ENCODE measurements around the gene ATP2A2. TPM values are rescaled to one million over a fixed set of nuclear protein-coding genes. Genes with fewer than 3 reads are reported as not detected.
A peak's percentile ranks its signal among the peaks of the same experiment; 100 is the strongest.

The ATP2A2 gene
- 13.3 and 20.4 TPM in 2 replicates for total RNA-seq (2014; rRNA removed; shearing (Covaris generic); ENCODE audit: low replicate concordance)

DNA sequence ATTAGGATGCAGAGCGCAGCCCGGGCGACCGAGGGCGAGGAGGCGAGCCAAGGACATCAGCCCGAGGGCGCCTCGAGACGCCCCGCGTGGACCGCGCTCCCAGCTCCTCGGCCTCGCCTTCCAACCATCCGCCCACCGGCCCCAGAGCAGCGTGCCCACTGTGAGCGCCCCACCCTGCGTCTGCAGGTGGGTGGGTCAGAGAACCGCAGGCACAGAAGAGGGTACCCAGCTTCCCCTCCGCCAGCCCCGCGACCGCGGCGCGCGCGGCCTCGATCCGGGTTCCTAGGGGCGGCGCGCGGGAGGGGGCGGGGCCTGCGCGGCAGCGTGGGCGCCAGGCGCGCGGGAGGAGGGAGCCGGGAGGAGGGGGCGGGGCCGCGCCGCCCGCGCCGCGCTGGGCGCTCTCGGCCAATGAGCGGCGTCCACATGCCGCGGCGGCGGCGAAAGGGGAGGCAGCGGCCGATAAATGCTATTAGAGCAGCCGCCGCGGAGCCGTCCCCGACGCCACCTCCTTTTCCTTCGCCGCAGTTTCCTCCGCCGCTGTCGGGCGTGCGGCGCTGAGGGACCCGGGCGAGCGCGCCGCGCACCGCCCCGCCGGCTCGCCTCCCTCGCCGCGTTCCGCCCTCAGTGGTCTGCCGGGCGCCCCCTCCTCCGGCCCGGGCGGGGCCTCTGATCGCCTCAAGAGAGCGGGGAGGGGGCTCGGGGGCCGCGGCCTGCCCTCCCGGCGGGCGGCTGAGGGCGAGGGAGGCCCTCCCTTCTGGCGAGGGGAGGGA is at the start of gene ATP2A2:
TSS of gene ATP2A2 (plus strand) at position 469 of the 770 bp plus-strand sequence. CDS start 543 bp downstream, outside the sequence.
- DNase-seq, result peak; percentile 90
- H3K27me3 ChIP-seq, result no peaks in the 10 kb centered on the region
- H3K4me3 ChIP-seq, result peak within 1 kb of the TSS; percentile 89
- no peaks in the 10 kb centered on the region for H3K9me3 ChIP-seq
- peaks cover 39% of the 10 kb centered on the region for H3K36me3 ChIP-seq

DNA sequence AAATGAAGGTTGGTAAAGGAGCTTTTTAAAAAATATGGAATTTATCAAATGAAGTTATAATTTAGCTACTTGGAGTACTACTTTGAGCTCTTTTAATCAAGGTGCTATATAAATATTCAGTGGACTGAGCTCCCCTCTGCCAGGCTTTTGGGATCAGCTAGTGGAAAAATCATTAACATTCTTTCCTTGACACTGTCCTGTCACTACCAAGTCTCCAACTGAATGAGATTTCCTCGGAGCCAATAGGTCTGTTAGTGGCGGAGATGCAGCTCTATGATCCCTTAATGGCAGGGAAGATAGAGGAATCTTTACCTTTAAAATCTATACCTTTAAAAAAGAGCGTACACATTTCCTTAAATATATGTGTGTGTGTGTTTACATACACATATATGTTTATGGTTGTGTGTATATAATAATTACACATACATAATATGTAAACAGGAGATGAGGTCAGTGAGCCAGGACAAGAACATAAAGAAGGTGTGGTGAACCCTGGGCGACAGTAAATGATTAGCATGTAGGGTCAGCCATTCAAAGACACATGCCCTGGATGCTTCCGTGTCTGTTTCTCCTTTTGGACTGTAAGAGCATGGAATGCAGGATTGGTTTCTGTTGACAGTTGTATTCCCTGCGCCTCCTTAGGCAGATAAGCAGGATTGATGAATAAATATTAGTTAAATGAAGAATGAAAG is 47.7 kb upstream of the ATP2A2 start:
- Histone ChIP-seq H3K27me3 (no peaks in the 10 kb centered on the region), H3K36me3 (0 out of 2 replicates have a peak, but pooled peaks cover 2% of the 10 kb centered on the region)
- no peak for DNase-seq

DNA sequence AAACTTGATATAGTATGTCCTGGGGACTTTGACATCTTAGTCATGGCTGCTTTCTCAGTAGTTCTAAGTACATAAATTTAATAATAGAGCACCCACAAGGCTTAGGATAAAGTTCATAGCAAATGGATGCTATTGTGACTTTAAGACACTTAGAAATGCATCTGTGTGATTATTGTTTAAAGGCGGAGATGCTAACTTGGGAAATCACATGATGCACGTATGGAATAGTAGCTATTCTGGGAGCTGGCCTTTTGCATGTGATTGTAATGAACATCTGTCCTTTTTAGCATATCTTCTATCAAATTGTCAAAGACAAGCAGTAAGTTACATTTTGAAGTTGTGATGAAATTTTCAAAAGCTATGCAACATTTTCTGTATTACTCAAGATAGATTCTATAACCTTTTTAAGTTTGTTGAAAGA is 46.7 kb upstream of the ATP2A2 start:
- DNase-seq, result no peak

More for the DNA sequence above, 47.7 kb upstream of the ATP2A2 start:
- no peak overlapping the region for H3K4me3 ChIP-seq
- no peaks in the 10 kb centered on the region for H3K9me3 ChIP-seq

DNA sequence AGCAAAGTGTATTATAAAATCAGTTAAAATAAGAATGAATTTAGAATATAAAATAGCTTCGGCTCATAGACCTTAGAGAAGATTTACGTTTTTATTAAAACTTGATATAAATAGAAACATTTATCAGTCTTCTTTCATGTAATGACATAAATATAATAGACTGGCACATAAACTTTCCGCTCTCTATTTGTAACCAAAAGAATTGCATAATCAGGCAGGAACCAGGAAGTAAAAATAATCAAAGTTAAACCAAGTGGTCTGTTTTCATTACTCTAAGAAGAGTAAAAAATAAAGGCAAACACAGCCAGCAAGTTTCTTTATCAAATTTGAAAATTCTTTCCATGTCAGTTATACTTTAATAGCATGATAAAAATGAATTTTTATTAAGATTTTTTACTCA is 46.3 kb upstream of the ATP2A2 start:
- Histone ChIP-seq H3K36me3 (no peaks in the 10 kb centered on the region), H3K9me3 (no peaks in the 10 kb centered on the region), H3K27me3 (no peaks in the 10 kb centered on the region), H3K4me3 (no peak overlapping the region)
- DNase-seq, result no peak

More for the DNA sequence above, 46.7 kb upstream of the ATP2A2 start:
- Histone ChIP-seq H3K36me3 (0 out of 2 replicates have a peak, but pooled peaks cover 2% of the 10 kb centered on the region), H3K9me3 (no peaks in the 10 kb centered on the region), H3K4me3 (no peak overlapping the region), H3K27me3 (no peaks in the 10 kb centered on the region)

DNA sequence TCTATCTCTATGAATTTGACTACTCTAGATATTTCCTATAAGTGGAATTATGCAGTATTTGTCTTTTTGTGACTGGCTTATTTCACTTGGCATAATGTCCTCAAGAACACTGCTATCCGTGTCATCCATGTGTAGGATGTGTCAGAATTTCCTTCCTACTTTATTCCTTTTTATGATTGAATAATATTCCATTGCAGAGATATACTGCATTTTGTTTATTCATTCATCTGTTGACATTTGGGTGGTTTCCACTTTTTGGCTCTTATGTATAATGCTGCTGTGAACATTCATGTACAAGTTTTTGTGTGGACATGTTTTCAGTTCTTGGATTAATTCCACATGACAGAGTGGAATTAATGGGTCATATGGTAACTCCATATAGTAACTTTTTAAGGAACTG is 45.7 kb upstream of the ATP2A2 start:
- no peaks in the 10 kb centered on the region for H3K36me3 ChIP-seq
- H3K27me3 ChIP-seq, result no peaks in the 10 kb centered on the region
- DNase-seq, result no peak
- H3K4me3 ChIP-seq, result no peak overlapping the region
- no peaks in the 10 kb centered on the region for H3K9me3 ChIP-seq

DNA sequence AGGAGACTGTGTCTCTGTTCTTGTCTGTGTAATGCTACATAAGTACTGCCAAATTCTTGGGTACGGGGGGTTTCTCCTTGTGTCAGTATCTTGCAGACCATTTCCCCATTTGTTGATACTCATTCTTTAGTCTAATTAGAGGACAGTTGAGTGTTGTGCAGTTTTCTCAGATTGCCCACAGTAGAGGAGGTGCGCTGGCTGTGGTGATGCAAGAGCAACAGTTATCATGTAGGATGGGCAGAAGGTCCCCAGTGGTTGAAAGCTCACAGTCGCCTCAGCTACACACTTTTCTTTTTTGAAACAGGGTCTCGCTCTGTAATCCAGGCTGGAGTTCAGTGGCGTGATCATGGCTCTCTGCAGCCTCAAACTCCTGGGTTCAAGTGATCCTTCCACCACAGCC is 37.8 kb upstream of the ATP2A2 start:
- Histone ChIP-seq H3K36me3 (no peaks in the 10 kb centered on the region), H3K9me3 (no peaks in the 10 kb centered on the region), H3K4me3 (no peak overlapping the region), H3K27me3 (no peaks in the 10 kb centered on the region)
- no peak for DNase-seq

DNA sequence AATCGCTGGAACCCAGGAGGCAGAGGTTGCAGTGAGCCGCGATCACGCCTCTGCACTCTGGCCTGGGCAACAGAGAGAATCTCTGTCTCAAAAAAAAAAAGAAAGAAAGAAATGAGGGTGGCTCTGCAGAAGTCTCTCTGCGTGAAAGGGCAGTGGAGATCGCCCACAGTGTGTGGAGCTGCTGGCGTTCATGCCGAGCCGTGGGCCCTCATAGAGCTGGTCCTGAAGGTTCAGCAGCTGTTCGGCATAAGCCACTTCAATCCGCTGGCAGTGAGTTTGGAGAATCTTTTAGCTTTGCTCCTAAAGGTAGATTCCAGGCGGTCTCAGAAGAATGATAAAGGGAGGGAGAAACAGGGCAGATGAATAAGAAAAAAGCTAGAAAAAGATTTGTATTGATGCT is 36.7 kb upstream of the ATP2A2 start:
- no peak for DNase-seq
- Histone ChIP-seq H3K9me3 (no peaks in the 10 kb centered on the region), H3K4me3 (no peak overlapping the region), H3K36me3 (no peaks in the 10 kb centered on the region), H3K27me3 (no peaks in the 10 kb centered on the region)

DNA sequence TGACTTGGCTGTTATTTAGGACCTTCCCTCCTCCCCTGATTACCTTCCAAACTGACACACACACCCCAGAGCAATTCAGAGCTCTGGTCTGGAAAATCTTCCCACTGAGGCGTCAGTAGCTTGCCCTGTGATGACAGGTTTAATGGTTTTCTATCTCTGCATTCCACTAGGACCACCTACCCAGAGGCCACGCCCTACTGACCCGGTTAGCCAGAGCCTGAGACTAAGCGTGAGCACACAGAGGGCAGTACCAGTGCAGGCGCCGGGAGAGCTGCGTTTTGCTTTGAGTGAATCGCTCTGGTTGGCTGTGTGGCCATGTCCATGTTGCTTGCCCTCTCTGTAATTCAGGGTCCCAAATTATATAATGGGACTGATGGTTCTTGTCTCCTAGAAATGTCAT is 36.2 kb upstream of the ATP2A2 start:
- DNase-seq, result no peak
- H3K27me3 ChIP-seq, result no peaks in the 10 kb centered on the region
- H3K4me3 ChIP-seq, result no peak overlapping the region
- H3K36me3 ChIP-seq, result no peaks in the 10 kb centered on the region
- H3K9me3 ChIP-seq, result no peaks in the 10 kb centered on the region

DNA sequence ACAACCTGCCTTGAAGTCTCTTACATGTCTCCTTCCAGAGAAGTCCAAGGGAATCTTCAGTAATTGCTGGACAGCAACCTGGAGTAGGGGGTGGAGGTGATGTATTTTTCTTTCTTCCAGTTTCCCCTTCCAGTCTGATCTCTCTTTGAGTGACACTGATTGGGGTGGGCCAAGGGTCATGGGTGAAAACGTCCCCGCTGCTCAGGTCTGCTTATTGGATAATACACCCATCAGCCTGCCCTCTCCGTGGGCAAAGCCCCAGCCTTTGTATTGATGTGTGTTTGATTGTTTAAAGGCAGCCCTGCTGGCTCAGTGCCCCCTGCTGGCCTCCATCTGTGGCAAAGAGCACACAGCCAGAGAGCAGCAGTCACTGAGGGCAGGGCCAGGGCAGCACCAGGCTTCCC is 35.7 kb upstream of the ATP2A2 start:
- Histone ChIP-seq H3K4me3 (no peak overlapping the region), H3K27me3 (no peaks in the 10 kb centered on the region), H3K9me3 (no peaks in the 10 kb centered on the region), H3K36me3 (no peaks in the 10 kb centered on the region)
- DNase-seq, result peak; percentile 44

DNA sequence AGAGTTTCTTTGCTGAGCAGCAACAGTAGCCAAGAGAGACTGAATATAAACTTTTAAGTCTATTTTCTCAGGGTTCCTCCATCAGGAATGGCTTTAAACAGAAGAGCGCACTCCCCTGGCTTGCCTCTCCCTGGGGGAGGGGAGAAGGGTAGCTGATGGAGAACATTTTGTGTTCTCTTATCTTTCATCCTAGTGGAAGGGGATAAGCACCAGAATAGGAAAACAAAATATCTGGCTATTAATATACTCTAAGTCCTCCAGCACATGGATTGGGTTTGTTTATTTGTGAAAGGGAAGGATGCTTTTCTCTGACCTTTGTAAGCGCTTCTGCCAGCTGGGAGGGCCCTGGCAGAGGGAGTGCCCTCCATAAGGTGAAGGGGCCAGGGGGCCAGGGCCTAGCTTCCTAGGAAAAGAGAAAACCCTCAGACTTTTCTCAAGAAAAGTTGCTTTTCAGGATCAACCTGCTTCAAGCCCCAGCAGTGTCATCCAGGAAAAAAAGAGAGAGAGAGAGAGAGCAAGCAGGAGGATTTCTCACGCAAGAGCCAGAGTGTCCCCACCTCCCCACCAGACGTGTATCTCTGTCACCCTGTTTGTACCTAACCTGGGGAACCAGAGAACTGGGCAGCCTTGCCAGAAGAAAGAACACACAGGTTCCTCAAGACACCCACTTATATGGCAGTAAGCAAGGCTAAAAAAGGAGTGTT is 34.3 kb upstream of the ATP2A2 start:
- H3K9me3 ChIP-seq, result no peaks in the 10 kb centered on the region
- no peaks in the 10 kb centered on the region for H3K27me3 ChIP-seq
- no peak overlapping the region for H3K4me3 ChIP-seq
- no peak for DNase-seq
- no peaks in the 10 kb centered on the region for H3K36me3 ChIP-seq

DNA sequence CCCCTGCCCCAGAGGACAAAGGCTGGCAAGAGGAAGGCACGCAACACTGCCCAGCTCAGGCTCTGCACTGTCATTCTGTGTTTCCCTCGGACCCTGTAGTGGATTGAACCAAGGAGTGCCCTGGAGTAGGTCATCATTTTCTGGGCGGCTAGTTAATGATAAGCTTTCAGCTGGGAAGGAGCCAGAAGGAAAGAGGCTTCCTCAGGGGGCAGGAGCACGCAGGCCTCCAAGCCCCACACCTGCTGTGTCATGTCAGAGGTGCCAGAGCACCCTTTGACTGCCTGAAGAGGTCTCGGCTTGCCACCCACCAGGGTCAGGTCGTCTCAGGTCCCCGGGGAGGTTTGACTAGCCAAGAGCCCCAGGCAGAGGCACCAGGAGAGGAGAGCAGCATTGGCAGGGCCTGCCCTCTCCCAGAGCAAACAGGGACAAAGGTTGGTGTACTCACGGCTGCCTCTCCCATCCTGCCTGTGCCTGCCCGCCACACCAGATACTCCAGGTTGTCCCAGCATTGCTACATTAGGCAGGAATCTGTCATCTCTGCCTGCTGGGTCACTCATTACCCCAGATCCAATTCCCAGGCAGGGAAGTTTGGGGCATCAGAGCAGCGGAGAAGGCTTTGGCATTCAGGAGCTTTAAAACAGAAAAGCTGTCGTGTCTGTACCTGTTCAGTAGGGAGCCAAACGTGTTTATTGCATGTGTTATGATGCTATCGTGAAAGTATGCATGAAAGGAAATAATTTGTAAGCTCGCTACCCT is 33.5 kb upstream of the ATP2A2 start:
- Histone ChIP-seq H3K4me3 (no peak overlapping the region), H3K9me3 (no peaks in the 10 kb centered on the region), H3K27me3 (no peaks in the 10 kb centered on the region), H3K36me3 (no peaks in the 10 kb centered on the region)
- DNase-seq, result no peak

DNA sequence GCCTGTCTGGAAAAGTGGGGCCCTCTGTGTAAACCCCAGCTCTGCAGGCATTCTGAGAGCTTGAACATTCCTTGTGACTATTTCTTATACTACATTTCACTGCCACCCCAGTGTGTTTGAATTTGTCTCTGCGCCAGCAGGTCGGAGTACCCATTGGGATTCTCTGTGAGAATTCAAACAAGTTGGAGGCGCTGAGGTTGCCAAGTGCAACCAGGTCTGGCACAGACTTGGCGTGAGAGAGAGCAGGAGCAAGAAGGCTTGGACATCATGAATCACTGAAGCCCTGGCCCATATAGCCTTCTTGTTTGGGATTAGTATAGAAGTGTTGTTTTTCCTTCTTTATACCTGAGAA is 33.0 kb upstream of the ATP2A2 start:
- H3K27me3 ChIP-seq, result no peaks in the 10 kb centered on the region
- H3K9me3 ChIP-seq, result no peaks in the 10 kb centered on the region
- H3K4me3 ChIP-seq, result no peak overlapping the region
- H3K36me3 ChIP-seq, result no peaks in the 10 kb centered on the region
- no peak for DNase-seq

DNA sequence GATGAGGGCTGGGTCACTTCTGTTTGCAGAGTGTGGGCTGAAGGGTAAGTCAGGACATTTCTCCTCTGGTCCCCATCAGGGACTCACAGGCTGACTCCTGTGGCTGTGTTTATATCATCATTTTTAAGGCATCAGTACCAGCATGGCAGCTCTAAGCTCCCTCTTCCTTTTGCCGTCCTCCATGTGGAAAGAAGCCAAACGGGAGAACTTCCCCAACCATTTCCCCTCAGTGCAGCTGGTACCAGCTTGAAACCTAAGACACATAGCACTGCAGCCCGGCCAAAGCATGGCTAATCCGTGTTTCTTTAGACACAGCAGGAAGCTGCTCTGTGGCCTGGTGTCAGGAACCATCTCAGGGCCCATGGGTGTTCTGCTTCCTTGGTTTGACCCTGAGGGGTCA is 31.9 kb upstream of the ATP2A2 start:
- peak; percentile 74 for DNase-seq
- no peak overlapping the region for H3K4me3 ChIP-seq
- H3K36me3 ChIP-seq, result no peaks in the 10 kb centered on the region
- no peaks in the 10 kb centered on the region for H3K9me3 ChIP-seq
- no peaks in the 10 kb centered on the region for H3K27me3 ChIP-seq

DNA sequence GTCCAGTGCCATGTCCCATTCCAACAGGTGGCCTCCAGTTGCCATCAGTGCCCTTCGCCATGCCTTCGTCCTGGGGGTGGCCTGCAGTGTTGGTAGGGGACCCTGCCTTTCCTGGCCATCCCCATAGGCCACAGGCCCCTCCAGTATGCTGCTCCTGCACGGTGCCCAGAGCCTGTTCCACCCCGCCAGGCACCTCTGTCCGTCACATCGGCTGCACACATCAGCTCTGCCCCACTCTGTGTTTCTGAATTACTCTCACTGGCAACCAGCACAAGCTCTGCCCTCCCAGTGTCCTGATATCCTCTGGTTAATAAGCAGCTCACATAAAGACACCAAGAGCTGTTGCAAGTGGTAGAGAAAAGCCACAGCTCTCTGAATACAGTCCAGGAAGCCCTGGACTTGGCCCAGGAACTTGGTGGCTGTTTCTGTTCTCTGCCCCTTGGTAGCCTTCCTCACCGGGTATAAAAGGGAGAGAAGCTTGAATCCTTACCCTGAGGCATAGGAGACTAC is 31.3 kb upstream of the ATP2A2 start:
- no peaks in the 10 kb centered on the region for H3K9me3 ChIP-seq
- H3K4me3 ChIP-seq, result no peak overlapping the region
- DNase-seq, result no peak
- no peaks in the 10 kb centered on the region for H3K36me3 ChIP-seq
- no peaks in the 10 kb centered on the region for H3K27me3 ChIP-seq

DNA sequence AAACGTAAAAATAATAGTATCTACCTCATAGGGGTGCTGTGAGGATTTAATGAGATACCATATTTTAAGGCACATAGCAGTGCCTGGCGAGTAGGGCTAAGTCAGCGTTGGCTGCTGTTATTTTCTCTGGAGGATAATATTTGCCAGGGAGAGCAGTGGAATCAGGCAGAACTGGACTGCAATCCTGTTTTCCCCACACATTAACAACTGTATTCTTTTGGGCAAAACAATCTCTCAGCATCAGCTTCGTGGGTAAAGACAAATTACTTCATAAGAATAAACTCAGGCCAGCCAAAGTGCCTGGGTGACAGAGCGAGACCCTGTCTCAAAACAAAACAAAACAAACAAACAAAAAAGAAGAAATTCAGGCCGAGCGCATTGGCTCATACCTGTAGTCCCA is 29.7 kb upstream of the ATP2A2 start:
- no peak for DNase-seq
- no peak overlapping the region for H3K4me3 ChIP-seq

DNA sequence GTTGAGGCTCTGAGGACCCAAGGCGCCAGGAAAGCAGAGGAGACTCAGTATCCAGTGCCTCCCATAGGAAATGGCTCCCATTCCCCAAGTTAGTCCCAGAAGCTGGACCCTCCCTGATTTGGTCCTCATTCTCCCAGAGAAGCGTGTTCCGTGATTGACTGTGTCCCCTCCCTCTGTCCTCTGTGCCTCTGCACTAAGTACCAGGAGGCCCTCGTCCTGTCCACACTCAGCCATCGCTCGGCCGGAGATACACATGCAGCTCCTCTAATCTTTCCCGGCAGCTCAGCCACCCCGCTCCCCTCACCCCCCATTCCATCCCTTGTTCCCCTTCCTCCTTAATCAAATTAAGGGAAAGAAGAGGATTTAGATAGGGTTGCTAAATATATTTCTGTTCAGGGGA is 28.3 kb upstream of the ATP2A2 start:
- H3K36me3 ChIP-seq, result no peaks in the 10 kb centered on the region
- H3K4me3 ChIP-seq, result no peak overlapping the region
- H3K9me3 ChIP-seq, result no peaks in the 10 kb centered on the region

More for the DNA sequence above, 29.7 kb upstream of the ATP2A2 start:
- no peaks in the 10 kb centered on the region for H3K36me3 ChIP-seq
- H3K27me3 ChIP-seq, result no peaks in the 10 kb centered on the region
- no peaks in the 10 kb centered on the region for H3K9me3 ChIP-seq

More for the DNA sequence above, 28.3 kb upstream of the ATP2A2 start:
- no peak for DNase-seq
- H3K27me3 ChIP-seq, result no peaks in the 10 kb centered on the region

All from MG63 (cell line).